SKM-1 (cell line): ENCODE results near the gene RAPSN.

ENCODE experiments used
- DNase-seq: peaks from one replicate; lab custom pipeline; 2025; ENCODE audit not compliant: unreplicated experiment; lab: John Stamatoyannopoulos, UW

The RAPSN gene

DNA sequence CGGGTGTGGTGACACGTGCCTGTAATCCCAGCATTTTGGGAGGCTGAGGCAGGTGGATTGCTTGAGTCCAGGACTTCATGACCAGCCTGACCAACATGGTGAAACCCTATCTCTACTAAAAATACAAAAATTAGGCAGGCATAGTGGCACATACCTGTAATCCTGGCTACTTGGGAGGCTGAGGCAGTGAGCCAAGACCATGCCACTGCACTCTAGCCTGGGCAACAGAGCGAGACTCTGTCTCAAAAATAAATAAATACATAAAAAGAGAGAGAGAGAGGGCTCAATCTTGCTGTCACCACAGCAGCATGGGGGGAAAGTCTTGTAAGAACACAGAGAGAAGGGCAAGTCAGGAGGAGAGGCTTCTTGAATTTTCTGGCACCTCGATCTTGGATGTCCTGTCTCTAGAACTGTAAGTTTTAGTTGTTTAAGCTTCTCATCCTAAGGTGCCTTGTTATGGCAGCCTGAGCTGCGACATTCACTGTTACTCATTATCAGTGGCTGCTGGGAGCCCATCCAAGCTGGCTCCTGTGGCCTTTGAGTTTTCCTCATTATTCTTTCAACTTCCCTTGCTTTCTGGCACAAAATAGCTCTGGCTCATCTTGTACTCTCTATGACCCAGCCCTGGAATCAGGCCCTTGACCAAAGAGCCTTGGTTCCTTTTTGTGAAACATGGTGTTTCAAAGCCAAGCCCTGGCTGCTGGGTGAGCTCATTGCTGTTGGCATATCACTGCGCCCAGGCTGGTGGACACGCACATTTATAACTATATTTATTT, 14.7 kb downstream of the RAPSN start:
- no peak for DNase-seq

DNA sequence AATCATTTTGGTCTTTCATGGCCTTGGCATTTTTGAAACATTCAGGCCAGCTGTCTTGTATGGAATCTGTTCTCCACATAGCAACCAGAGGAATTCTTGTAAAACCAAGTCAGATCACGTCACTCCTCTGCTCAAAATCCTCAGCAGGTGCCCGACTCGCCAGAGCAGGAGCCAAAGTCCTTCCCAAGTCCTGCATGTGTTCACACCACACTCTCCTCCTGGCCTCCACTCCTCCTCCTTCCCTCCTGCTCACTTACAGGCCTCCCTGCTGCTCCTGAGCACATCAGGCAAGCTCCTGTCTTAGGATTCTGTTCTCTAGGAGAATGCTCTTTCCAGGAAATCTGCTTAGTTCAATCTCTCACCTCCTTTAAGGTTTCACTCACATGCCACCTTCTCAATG, 15.8 kb downstream of the RAPSN start:
- DNase-seq = no peak

DNA sequence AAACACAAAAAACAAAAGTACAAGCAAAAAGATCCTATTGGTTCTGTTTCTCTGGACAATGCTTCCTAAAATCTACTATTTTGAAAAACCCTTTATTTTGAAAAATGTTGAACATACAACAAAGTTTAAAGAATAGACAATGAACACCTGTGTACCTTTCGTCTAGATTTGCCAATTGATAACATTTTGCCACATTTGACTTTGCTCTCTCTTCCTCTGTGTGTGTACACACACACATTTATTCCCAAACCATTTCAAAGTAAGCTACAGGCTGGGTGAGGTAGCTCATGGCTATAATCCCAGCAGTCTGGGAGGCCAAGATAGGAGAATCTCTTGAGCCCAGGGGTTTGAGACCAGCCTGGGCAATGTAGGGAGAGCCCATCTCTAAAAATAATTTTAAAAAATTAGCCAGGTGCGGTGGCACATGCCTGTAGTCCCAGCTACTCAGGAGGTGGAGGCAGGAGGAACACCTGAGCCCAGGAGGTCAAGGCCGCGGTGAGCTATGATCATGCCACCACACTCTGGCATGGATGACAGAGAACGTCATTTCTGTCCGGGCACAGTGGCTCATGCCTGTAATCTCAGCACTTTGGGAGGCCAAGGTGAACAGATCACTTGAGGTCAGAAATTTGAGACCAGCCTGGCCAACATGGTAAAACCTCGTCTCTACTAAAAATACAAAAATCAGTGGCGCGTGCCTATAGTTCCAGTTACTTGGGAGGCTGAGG, 17.4 kb downstream of the RAPSN start:
- DNase-seq = no peak

DNA sequence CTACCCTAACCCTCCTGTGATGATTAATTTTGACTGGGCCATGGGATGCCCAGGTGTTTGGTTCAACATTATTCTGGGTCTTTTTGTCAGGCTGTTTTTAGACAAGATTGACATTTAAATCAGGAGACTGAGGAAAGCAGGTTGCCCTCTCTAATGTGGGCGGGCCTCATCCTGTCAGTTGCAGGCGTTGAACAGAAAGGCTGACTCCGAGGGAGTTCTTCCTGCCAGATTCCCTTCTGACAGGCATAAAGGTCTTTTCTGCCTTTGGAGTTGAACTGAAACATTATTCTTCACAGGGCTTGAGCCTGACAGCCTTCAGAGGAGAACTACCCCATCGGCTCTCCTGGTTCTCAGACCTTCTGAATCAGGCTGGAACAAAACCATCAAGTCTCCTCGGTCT, 18.4 kb downstream of the RAPSN start:
- DNase-seq = no peak

DNA sequence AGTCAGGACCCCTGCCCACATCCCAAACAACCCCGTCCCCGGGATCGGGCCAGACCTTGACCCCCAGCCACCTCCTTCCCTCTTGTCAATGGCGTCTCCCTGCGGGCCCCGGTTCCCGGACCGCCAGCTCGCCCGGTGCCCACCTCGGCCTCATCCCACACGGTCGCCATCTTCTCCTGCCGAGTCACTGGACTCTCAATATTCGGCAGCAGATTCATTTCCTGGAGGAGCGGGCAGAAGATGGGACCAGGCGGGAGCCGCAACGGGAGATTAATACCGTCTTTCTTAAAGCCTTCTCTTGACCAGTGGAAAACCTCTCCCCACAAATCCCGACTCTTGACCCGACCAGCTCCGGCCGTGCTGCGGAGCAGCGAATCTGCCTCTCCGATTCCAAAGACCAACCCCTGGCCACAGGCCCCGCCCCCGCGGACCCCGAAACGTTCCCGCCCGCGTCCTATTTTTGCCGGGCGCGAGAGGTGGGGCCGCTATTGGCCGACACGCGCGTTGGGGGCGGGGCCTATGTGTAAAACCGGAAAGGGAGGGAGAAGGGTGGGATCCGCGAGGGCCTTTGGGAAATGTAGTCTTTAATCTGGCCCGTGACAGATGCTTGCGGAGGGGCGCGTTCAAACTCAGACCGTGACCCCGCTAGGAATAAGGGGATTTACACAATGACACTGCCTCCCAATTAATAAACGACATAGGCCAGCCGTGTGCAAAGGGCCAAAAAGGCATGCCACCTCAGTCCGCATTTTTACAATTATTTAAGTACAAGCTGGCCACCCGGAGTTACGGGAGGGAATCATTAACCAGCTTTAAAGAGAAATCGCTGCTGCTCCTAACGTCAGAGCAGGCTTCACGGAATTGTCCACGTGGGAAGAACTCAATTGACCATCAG, 22.6 kb downstream of the RAPSN start, which contains the start of gene PSMC3:
TSS of gene PSMC3 (minus strand) at position 378 of the 895 bp plus-strand sequence. CDS start at position 218, 160 bp downstream.
- peak; percentile 92 for DNase-seq

DNA sequence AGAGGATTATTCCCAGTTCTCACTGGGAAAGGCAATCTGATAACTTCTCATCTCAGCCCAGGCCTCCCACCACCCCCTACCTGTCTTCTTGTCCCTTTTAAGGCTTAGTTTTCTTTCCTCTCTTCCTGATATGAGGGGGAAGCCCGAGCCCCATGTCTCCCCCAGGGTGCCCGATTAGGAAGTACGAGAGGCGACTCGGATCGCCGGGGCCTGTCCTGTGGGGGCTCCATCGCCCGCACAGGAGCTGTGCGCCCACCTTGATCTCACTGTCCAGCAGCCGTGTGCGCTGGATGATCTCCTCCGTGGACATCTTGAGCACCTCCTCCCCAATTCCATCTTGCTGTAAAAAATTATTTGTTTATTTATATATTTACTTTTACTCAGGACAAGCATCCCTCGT, 23.3 kb downstream of the RAPSN start:
- DNase-seq = no peak

DNA sequence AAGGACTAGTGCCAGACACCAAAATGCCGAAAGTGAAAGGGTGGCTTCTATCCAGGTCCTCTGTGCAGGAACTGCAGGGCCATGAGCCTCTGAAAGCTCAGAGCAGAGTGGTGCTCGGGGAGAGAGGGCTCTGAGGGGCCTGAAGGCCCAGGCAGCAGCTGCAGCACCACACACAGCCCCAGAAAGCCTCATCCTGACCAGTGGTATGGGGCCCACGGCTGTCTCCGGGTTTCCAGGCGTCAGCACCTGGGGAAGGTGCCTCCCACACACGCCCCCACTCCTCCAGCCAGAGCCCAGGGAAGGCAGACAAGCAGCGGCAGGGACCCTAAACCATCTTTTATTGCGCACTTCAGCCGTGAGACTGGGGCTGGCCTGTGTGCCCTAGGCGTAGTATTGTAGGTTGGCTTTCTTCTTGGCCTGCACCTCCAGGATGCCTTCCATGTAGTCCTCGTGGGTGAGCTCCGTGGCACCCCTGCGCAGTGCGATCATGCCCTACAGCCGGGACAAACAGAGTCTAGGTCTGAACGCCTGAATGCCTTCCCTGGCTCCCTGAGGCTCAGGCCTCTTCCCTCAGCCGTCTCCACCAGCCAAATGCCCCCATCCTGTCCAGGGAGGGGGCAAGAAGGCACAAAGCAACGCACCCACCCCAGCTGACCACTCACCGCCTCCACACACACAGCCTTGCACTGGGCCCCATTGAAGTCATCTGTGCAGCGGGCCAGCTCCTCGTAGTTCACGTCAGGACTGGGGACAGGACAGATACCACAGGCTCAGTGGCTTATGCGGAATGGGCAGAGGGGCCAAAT, 30.3 kb downstream of the RAPSN start:
- DNase-seq = no peak

DNA sequence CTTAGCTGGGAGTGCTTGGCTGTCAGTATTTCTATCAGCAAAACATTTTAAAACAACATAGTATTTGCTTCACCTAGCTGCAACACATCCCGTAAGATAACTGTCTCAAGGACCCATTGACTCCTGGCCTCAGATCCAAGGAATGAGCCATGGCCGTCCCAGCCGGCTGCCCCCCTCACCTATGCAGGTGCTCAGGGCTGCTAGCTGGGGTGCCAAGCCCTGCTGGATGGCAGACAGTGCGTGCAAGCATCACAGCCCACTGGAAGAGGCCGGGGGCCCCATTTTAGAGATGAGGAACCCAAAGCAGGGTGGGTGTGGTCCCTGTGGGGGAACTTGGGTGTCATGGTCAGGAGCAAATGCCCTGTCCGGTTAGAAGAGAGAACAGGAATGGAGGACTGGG, 31.2 kb downstream of the RAPSN start:
- no peak for DNase-seq

DNA sequence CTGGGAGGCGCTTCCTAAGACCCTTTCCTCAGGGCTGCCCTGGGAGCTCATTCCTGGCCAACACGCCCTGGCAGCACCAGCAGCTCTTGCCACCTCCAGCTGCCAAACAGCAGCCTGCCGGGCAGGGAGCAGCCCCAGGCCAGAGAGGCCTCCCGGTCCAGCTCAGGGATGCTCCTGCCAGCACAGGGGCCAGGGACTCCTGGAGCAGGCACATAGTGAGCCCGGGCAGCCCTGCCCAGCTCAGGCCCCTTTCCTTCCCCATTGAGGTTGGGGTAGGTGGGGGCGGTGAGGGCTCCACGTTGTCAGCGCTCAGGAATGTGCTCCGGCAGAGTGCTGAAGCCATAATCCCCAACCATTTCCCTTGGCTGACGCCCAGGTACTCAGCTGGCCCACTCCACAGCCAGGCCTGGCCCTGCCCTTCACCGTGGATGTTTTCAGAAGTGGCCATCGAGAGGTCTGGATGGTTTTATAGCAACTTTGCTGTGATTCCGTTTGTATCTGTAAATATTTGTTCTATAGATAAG, 32.9 kb downstream of the RAPSN start:
- DNase-seq = no peak

DNA sequence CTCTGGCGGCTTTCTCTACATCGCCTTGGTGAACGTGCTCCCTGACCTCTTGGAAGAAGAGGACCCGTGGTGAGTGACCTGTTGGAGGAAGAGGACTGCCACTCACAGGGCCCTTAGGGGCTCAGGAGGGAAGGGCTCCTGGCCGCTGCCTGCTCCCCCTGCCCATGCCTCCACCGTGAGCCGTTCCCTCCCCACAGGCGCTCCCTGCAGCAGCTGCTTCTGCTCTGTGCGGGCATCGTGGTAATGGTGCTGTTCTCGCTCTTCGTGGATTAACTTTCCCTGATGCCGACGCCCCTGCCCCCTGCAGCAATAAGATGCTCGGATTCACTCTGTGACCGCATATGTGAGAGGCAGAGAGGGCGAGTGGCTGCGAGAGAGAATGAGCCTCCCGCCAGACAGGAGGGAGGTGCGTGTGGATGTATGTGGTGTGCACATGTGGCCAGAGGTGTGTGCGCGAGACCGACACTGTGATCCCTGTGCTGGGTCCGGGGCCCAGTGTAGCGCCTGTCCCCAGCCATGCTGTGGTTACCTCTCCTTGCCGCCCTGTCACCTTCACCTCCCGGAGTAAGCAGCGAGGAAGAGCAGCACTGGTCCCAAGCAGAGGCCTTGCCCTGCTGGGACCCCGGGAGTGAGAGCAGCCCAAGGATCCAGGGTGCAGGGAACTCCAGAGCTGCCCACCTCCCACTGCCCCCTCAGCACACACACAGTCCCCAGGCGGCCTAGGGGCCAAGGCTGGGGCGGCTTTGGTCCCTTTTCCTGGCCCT, 33.7 kb downstream of the RAPSN start:
- no peak for DNase-seq

DNA sequence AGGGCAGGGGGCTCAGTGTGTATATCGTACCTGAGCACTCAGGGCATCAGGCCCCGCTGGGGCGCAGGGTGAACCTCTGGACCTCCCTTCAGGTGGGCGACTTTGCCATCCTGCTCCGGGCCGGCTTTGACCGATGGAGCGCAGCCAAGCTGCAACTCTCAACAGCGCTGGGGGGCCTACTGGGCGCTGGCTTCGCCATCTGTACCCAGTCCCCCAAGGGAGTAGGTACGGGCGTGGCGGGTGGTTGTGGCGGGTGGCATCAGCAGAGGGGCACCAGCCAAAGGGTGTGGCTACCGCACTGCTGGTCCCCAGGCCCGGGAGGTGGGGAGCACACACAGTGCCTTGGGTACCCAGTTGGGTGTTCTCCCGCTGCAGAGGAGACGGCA, 34.3 kb downstream of the RAPSN start:
- no peak for DNase-seq

DNA sequence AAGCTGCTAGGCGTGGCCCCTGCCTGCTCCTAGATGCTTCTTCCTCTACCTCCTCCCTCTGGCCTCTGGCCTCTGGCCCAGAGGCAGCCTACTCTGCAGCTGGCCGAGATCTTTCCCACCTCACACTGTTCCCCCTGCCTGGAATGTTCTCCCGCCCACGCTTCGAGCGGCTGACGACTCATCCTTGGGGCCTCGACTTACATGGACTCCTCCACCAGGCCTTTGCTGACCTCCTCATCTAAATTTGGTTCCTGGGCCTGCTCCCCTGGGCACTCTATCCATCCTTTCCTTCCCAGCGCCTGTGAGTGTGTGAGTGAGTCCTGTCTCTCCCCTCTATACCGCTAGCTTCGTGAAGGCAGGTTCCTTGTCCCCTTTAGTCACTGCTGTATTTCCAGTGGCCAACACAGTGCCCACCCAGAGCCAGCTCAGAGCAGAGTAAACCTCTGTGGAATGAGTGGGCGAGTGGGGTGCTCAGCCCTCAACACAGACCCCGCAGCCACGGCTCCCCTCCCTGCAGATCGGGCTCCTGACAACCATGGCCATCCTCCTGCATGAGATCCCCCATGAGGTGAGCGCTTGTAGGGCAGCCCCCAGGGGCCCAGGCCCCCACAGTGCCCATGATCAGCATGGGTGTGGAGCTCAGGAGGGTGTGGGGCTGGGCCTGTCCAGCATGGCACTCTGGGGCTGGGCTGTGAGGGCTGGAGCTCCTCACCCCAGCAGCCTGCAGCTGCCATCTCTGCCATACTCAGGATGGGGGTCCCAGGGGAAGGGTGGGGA, 34.8 kb downstream of the RAPSN start:
- no peak for DNase-seq

DNA sequence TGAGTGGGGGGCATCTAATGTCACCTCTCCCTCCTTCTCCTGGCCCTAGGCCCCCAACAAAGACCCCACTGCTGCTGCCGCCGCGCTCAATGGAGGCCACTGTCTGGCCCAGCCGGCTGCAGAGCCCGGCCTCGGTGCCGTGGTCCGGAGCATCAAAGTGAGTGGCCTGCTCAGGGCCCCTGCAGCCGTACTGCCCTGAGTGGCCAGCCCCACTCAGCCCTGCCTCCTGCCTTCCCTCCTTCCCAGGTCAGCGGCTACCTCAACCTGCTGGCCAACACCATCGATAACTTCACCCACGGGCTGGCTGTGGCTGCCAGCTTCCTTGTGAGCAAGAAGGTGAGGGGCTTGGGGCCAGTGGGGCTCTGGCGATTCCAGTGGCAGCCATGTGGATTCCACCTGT, 35.6 kb downstream of the RAPSN start:
- no peak for DNase-seq

DNA sequence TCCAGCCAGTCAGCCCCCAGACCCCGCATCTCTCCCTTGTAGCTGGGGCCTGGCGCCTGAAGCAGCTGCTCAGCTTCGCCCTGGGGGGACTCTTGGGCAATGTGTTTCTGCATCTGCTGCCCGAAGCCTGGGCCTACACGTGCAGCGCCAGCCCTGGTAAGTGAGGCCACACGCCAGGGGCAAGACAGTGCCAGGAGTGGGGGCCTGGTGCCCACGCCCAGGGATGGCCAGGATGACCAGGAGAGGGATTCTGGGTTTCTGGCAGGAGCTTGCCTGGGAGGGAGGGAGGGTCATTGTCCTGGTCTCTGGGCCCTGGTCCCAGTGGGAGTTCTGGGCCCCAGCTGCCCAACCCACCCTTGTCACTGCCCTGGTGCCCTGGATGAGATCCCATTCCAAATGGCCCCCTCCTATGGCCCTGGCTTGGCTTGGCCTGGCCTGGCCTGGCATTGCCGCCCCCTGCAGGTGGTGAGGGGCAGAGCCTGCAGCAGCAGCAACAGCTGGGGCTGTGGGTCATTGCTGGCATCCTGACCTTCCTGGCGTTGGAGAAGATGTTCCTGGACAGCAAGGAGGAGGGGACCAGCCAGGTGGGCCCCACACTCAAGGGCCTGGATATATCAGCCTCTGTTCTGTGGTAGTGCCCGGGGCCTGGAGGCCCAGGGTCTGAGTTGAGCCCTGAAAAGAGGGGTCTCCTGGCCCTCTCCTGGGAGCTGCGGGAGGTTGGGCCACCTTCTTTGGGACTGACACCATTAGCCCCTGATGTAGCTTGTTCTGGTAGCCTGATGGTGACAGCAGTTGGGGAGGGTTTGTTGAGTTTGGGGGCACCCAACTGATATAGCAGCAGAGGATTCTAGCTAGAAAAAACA, 36.8 kb downstream of the RAPSN start:
- DNase-seq = peak; percentile 32

DNA sequence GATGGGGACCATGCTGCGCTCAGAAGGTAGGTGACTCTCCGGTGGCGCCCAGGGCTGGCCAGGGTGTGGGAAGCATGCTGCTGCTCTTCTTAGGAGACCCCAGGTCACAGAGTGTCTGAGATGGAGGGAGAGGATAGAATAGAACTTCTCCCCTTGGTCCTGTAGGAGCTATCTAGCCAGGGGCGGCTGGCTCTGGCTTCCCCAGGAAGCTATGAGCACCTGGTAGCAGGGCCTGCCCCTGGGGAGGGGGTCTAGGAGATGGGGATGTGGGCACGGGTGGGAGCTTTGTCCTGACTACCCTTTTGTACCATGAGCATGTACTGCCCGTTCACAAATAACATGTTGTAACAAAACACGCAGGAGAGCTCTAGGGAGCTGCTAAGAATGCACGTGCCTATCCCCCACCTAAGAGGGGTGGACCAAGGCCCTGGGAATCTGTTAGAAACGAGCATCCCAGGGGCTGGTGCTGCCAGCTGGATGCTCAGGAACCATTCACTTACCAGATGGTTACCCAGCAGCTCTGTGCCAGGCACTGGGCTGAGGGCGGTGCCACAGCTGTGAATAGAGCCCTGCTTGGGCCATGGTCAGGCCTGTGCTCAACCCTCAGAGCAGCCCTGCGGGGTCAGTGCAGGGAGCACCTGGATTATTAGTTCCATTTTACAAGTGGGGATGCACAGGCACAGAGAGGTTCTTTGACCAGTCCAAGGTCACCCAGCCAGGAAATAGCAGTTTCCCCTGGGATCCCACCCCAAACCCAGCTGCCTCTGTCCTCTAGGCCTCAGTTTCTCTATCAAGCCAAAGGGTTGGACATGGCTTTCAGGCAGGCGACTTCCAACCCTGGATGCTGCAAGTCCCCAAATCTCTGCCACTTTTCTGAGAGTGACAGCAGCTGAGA, 38.3 kb downstream of the RAPSN start:
- no peak for DNase-seq

DNA sequence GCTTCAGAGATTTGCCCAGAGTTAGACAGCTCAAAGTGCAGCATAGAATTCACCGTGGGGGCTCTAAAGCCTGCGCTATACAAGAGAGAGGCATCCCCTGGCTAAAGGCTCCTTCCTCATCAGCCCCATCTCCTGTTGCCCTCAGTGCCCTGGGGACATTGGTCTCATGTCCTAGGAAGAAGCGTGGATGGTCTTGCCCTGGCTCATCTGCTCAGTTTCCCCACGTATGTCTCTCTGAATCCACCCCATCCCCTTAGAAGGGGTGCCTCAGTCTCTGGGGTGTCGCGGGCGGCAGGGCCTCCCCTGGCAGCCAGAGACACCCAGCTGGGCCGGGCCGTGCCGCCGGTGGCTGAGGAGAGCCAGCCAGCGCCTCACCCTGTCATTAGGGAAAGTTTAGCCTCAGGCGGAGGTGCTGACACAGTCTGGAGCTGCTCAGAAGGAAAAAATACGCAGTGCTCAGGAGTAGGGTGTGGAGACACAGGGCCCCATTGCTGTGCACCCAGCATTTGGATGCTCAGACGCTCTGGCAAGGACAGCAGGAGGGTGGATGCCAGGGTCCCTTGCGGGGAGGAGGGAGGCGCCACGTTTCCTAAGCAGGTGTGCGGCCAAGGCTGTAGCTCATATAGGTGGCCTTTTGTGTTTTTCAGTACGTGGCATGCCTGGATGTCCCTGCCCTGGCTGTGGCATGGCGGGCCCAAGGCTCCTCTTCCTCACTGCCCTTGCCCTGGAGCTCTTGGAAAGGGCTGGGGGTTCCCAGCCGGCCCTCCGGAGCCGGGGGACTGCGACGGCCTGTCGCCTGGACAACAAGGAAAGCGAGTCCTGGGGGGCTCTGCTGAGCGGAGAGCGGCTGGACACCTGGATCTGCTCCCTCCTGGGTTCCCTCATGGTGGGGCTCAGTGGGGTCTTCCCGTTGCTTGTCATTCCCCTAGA, 39.2 kb downstream of the RAPSN start:
- DNase-seq = no peak
